GM21786 (cell line): ENCODE data around the gene G3BP2.
"Not testable (repeated sequence)": the region's sequence is repeated elsewhere in the genome, so short reads cannot be mapped to it uniquely, and the experiment has no call there.

Experiments
- ATAC-seq: cut with Tn5 transposase; IDR thresholded peaks from one replicate; pipeline ENCODE4 v1.9.1; 2021; ENCODE audit not compliant: unreplicated experiment

The G3BP2 gene

GRCh38 chr4:75673027-75673958 lies at the start of gene G3BP2:
Gene G3BP2, minus strand, starts transcription at chr4:75673411. Its CDS starts 11,386 bp downstream, at chr4:75662025.
- peak; percentile 91 for ATAC-seq

DNA sequence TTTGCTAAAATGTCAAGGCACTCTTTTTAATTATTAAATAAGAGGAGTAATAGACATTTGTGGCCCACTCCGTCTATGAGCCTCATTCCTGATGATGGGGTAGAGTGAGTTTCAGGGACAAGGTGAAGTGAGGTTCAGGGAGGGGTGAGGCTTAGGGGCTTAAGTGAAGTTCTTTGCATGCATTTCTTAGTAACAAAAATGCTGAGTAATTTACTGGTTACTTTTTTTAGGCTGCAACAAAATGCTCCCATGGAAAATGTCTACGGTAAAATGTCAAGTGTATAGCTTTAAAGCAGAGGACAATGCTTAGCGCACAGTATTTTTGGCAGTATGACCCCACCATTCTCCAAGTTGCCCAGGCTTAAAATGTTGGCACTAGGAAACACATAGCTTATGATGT lies 49.2 kb upstream of the G3BP2 start:
- ATAC-seq, result no peak

DNA sequence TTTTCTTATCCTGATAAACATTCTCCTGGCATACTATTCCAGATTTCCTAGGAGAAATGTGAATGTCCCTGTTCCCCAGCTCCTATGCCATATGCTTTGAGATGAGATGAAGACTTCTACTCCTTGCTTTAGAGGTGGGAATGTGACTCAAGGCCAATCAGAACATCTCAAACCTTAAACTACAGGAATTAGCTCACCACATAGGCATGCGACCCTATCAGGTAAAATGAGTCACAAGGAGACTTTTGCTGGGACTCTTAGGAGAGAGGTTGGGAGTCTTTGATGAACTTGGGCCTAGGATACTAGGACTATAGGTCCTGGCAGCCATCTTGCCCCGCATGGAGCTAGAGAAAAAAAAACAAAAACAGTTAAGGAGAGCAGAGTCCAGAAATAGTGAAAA lies 45.3 kb upstream of the G3BP2 start:
- no peak for ATAC-seq

DNA sequence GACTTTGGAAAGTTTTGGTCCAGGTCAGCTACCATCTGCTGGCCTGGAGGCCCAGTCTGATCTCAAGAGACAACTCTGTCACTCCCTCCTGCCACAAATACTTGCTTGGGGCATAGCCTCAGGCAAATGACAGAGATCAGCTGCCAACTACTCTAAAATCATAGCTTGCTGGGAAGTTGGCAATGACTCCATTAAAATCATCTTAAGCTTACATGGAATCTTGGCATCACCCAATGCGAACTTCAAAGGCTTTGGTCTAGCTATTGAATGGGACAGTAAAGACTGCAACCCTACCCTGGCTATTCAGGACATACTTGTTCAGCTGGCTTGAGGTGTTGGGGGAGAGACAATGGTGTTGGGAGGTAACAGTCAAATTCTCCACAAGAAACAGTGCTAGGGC lies 44.2 kb upstream of the G3BP2 start:
- no peak for ATAC-seq

DNA sequence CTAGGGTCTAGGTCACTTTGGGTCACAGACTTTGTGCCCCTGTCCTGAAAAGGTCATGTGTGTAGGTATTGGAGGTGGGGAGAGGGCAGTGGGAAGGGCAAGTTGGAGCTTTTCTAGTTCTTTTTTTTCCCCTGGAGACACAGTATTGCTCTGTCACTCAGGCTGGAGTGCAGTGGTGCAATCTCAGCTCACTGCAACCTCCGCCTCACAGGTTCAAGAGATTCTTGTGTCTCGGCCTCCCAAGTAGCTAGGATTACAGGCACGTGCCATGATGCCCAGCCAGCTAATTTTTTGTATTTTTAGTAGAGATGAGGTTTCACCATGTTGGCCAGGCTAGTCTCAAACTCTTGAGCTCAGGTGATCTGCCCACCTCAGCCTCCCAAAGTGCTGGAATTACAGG lies 42.8 kb upstream of the G3BP2 start:
- ATAC-seq, result not testable (repeated sequence)

- peak; percentile 62 for ATAC-seq
These were observed 42.0 kb upstream of the G3BP2 start for GRCh38 chr4:75715105-75715799.

GRCh38 chr4:75714704-75715103 lies 41.5 kb upstream of the G3BP2 start:
- ATAC-seq, result no peak

GRCh38 chr4:75714011-75714410 lies 40.8 kb upstream of the G3BP2 start:
- no peak for ATAC-seq

GRCh38 chr4:75710246-75710645 lies 37.0 kb upstream of the G3BP2 start:
- ATAC-seq, result no peak

GRCh38 chr4:75708218-75708691 lies 35.0 kb upstream of the G3BP2 start:
- ATAC-seq, result peak; percentile 81

GRCh38 chr4:75705198-75705977 lies 32.2 kb upstream of the G3BP2 start:
- no peak for ATAC-seq

- ATAC-seq, result no peak
These were observed 29.8 kb upstream of the G3BP2 start for GRCh38 chr4:75702919-75703411.

GRCh38 chr4:75699299-75699698 lies 26.1 kb upstream of the G3BP2 start:
- ATAC-seq, result peak; percentile 5

GRCh38 chr4:75698963-75699228 lies 25.7 kb upstream of the G3BP2 start:
- ATAC-seq, result peak; percentile 51

DNA sequence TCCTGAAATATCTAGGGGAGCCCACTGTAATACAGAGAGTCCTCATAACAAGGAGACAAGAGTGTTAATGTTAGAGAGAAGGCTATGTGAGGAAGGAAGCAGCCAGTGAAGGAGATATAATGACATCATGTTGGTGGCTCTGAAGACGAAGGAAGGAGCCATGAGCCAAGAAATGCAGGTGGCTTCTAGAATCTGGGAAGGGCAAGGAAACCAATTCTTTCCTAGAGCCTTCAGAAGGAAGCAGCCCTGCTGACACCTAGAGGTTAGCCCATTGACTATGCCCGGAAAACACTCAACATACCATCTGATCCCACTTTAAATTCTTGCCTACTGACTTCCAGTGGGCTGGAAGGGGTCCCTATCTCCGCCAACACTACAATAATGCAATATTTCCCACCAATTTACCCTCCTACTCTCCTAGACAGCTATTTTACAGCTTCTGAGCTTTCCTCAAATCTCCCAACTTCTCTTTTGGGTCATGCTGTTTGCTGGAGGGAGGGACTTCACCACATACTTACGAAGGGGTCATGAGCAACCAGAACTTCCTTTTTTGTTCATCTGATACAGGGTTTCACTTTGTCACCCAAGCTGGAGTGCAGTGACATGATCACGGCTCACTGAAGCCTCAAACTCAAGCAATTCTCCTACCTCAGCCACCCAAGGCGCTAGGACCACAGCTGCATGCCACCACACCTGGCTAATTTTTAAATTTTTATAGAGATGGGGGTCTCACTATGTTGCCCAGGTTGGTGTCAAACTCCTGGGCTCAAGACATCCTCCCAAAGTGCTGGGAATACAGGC lies 25.2 kb upstream of the G3BP2 start:
- peak; percentile 95 for ATAC-seq

- no peak for ATAC-seq
These were observed 23.4 kb upstream of the G3BP2 start for GRCh38 chr4:75696581-75696980.

DNA sequence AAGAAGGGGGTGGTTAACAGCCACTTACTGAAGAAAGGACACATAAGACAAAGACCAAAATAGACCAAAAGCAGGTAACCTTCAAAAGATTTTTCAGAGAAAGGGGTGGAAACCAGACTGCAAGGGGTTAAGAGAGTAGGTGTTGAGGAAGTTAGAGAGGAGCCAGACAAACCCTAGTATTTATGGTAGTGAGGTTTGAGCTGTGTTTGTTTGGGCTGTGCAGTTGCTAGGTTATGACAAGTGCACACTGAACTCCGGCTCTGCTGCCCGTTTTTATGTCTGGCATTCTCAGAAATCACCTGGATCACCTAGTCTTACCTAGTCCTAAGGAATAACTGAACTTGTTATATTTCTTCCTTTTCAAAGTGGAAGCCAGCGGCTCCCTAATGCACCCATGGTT lies 22.9 kb upstream of the G3BP2 start:
- no peak for ATAC-seq

DNA sequence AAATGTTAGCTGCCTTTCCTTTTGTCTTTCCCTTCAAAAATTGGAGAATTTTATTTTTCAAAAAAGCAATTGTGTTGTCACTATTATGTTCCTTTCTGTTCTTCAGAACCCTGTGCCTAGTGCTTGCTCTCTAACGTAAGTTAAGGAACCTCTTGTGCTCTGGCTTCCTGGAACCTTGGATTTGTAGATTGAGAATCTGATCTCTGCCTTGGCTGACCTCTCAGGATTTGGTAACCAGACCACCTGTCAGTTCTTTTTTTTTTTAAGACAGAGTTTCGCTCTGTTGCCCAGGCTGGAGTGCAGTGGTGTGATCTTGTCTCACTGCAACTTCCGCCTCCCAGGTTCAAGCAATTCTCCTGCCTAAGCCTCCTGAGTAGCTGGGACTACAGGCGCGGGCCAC lies 18.9 kb upstream of the G3BP2 start:
- ATAC-seq, result not testable (repeated sequence)

- not testable (repeated sequence) for ATAC-seq
These were observed 13.9 kb upstream of the G3BP2 start for GRCh38 chr4:75687125-75687524.

- no peak for ATAC-seq
These were observed 13.1 kb upstream of the G3BP2 start for GRCh38 chr4:75686346-75686745.
